ENCODE results near the gene NEDD8.

The NEDD8 gene

DNA sequence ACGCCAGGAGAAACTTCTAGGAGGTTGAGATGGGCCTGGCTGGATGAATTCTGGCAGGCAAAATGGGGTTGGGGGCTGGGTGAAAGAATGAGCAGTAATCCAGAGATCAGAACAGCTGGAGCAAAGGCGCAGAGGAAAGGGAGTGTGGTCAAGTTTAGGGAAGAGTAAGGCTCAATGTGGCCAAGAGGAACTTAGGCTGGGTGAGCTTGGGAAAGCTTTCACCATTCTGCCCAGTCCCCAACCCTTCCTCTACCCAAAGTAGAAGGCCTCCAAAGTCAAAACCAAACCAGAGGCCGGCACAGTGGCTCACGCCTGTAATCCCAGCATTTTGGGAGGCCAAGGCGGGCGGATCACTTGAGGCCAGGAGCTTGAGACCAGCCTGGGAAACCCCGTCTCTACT, 49.5 kb upstream of the NEDD8 start:
- CTCF ChIA-PET, result interaction anchor here (1.4 to 1.5 kb wide), 2 partner anchors 11 to 16 kb away, joined by 4 read pairs; partner anchors contain the start of gene RABGGTA
- Histone ChIP-seq H3K4me3 (ENCODE audit: low read depth, low read length) (no peak overlapping the region), H3K36me3 (ENCODE audit: control insufficient read depth in 2 of 2, insufficient read depth in 1 of 2, low read length in 2 of 2) (no peaks in the 10 kb centered on the region), H3K9me3 (ENCODE audit: control insufficient read depth, insufficient read depth, low read depth, low read length) (no peaks in the 10 kb centered on the region), H3K27ac (ENCODE audit: extremely low read depth, low read depth, low read length) (no peak overlapping the region), H3K4me1 (ENCODE audit: control insufficient read depth, insufficient read depth, low read length) (no peaks in the 10 kb centered on the region)
- no peak for TF ChIP-seq ZNF23 (tag by site-specific recombination; IDR thresholded peaks at IDR 0.05; ENCODE audit: borderline replicate concordance)
- no peak for TF ChIP-seq TCF7L2 (IDR thresholded peaks at IDR 0.05; ENCODE audit: borderline replicate concordance, low read depth, low read length)
- no peak for TF ChIP-seq ZNF624 (tag by site-specific recombination; IDR thresholded peaks at IDR 0.05)
- no peak for TF ChIP-seq ZNF629 (tag by site-specific recombination; IDR thresholded peaks at IDR 0.05)
- no peak for TF ChIP-seq ZNF658 (tag by site-specific recombination; IDR thresholded peaks at IDR 0.05)
- no peak for TF ChIP-seq YY1 (tag by site-specific recombination; IDR thresholded peaks at IDR 0.05)
- TF ChIP-seq ZBTB21 (tag by site-specific recombination; IDR thresholded peaks at IDR 0.05), result no peak
- no peak for TF ChIP-seq ZNF560 (tag by site-specific recombination; IDR thresholded peaks at IDR 0.05; ENCODE audit: borderline replicate concordance)
- TF ChIP-seq ZNF16 (tag by site-specific recombination; IDR thresholded peaks at IDR 0.05; ENCODE audit: low read depth), result no peak
- no peak for TF ChIP-seq ZNF596 (tag by site-specific recombination; IDR thresholded peaks at IDR 0.05)
- TF ChIP-seq, protein P1, sequence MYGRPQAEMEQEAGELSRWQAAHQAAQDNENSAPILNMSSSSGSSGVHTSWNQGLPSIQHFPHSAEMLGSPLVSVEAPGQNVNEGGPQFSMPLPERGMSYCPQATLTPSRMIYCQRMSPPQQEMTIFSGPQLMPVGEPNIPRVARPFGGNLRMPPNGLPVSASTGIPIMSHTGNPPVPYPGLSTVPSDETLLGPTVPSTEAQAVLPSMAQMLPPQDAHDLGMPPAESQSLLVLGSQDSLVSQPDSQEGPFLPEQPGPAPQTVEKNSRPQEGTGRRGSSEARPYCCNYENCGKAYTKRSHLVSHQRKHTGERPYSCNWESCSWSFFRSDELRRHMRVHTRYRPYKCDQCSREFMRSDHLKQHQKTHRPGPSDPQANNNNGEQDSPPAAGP (tag by site-specific recombination; IDR thresholded peaks at IDR 0.05), result no peak
- no peak for TF ChIP-seq ZBTB7A (tag by site-specific recombination; IDR thresholded peaks at IDR 0.05; ENCODE audit: low read depth)
- TF ChIP-seq, protein P2, sequence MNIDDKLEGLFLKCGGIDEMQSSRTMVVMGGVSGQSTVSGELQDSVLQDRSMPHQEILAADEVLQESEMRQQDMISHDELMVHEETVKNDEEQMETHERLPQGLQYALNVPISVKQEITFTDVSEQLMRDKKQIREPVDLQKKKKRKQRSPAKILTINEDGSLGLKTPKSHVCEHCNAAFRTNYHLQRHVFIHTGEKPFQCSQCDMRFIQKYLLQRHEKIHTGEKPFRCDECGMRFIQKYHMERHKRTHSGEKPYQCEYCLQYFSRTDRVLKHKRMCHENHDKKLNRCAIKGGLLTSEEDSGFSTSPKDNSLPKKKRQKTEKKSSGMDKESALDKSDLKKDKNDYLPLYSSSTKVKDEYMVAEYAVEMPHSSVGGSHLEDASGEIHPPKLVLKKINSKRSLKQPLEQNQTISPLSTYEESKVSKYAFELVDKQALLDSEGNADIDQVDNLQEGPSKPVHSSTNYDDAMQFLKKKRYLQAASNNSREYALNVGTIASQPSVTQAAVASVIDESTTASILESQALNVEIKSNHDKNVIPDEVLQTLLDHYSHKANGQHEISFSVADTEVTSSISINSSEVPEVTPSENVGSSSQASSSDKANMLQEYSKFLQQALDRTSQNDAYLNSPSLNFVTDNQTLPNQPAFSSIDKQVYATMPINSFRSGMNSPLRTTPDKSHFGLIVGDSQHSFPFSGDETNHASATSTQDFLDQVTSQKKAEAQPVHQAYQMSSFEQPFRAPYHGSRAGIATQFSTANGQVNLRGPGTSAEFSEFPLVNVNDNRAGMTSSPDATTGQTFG (tag by site-specific recombination; IDR thresholded peaks at IDR 0.05; ENCODE audit: borderline replicate concordance), result no peak
- no peak for TF ChIP-seq ZNF426 (tag by site-specific recombination; IDR thresholded peaks at IDR 0.05)
- TF ChIP-seq ZXDB (tag by site-specific recombination; IDR thresholded peaks at IDR 0.05), result no peak
- no peak for TF ChIP-seq ZNF701 (tag by site-specific recombination; IDR thresholded peaks at IDR 0.05)
- no peak for TF ChIP-seq ZNF776 (tag by site-specific recombination; IDR thresholded peaks at IDR 0.05; ENCODE audit: borderline replicate concordance)
- no peak for TF ChIP-seq EGR2 (tag by site-specific recombination; IDR thresholded peaks at IDR 0.05; ENCODE audit: low read depth)
- no peak for TF ChIP-seq ZNF837 (tag by site-specific recombination; IDR thresholded peaks at IDR 0.05)
- POLR2A ChIA-PET, result interaction anchor here (2.9 kb wide), 1 partner anchor 10 kb away, joined by 14 read pairs; the partner anchor contains the start of gene RABGGTA

DNA sequence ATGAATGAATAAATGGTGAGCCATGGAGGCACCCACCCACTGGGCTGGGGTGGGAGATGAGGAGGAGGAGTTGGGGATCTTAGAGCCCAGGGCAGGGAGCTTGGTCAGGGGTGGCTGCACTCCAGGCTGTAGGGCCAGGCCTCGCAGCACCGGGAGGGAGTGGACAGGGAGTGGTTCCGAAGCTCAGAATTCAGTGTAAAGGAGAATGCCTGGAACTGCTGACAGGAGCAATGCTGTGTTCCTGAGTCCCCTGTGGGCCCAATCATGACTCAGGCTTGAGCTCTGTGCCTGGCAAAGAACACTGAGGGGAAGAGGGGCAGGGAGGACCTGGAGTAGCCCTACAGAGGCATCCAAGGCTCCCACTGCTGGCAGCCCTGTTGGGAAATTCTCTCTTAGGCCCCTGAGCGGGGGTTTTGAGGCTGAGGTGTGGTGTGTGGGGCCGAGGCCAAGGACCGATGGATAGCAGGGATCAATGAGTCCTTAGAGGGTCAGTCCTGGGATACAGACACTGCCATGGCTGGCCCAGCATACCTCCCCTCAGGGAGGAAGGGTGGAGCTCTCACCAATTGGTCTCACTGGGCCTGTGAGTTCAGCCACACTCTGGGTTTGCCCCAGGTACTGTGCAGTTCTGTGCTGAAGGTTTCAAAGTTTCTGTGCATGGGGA, 48.8 kb upstream of the NEDD8 start:
- CTCF ChIA-PET, result interaction anchor here (0.6 to 1.5 kb wide), 4 partner anchors 9 to 33 kb away, joined by 3 to 4 read pairs (median 4); partner anchors contain the start of gene RABGGTA
- Histone ChIP-seq H3K27ac (ENCODE audit: extremely low read depth, low read depth, low read length) (no peak overlapping the region), H3K4me1 (ENCODE audit: control insufficient read depth, insufficient read depth, low read length) (no peaks in the 10 kb centered on the region), H3K4me3 (ENCODE audit: low read depth, low read length) (no peak overlapping the region), H3K36me3 (ENCODE audit: control insufficient read depth in 2 of 2, insufficient read depth in 1 of 2, low read length in 2 of 2) (no peaks in the 10 kb centered on the region), H3K9me3 (ENCODE audit: control insufficient read depth, insufficient read depth, low read depth, low read length) (no peaks in the 10 kb centered on the region)
- POLR2A ChIA-PET, result interaction anchor here (0.5 to 2.9 kb wide), 2 partner anchors 10 to 810 kb away, joined by 3 to 14 read pairs; partner anchors contain the start of gene RABGGTA
- TF ChIP-seq ZNF114 (tag by site-specific recombination; IDR thresholded peaks at IDR 0.05), result no peak
- TF ChIP-seq EGR2 (tag by site-specific recombination; IDR thresholded peaks at IDR 0.05; ENCODE audit: low read depth), result no peak
- TF ChIP-seq ZNF155 (tag by site-specific recombination; IDR thresholded peaks at IDR 0.05), result no peak
- no peak for TF ChIP-seq FEZF1 (tag by site-specific recombination; IDR thresholded peaks at IDR 0.05)
- TF ChIP-seq ZNF544 (tag by site-specific recombination; IDR thresholded peaks at IDR 0.05), result no peak
- no peak for TF ChIP-seq ZNF391 (tag by site-specific recombination; IDR thresholded peaks at IDR 0.05; ENCODE audit: borderline replicate concordance, low read depth)
- TF ChIP-seq ZBTB17 (tag by site-specific recombination; IDR thresholded peaks at IDR 0.05), result no peak
- no peak for TF ChIP-seq ZNF623 (tag by site-specific recombination; IDR thresholded peaks at IDR 0.05)
- TF ChIP-seq, protein P3, sequence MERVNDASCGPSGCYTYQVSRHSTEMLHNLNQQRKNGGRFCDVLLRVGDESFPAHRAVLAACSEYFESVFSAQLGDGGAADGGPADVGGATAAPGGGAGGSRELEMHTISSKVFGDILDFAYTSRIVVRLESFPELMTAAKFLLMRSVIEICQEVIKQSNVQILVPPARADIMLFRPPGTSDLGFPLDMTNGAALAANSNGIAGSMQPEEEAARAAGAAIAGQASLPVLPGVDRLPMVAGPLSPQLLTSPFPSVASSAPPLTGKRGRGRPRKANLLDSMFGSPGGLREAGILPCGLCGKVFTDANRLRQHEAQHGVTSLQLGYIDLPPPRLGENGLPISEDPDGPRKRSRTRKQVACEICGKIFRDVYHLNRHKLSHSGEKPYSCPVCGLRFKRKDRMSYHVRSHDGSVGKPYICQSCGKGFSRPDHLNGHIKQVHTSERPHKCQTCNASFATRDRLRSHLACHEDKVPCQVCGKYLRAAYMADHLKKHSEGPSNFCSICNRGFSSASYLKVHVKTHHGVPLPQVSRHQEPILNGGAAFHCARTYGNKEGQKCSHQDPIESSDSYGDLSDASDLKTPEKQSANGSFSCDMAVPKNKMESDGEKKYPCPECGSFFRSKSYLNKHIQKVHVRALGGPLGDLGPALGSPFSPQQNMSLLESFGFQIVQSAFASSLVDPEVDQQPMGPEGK (tag by site-specific recombination; IDR thresholded peaks at IDR 0.05), result no peak
- TF ChIP-seq ZBTB7A (tag by site-specific recombination; IDR thresholded peaks at IDR 0.05; ENCODE audit: low read depth), result no peak
- TF ChIP-seq HOXD13 (CRISPR knock-in tag; IDR thresholded peaks at IDR 0.05; ENCODE audit: borderline replicate concordance), result no peak
- no peak for TF ChIP-seq YY1 (tag by site-specific recombination; IDR thresholded peaks at IDR 0.05)
- TF ChIP-seq, protein P1 (tag by site-specific recombination; IDR thresholded peaks at IDR 0.05), result no peak

Measured in HEK293 (cell line).